ENCODE results near the gene FKBP5. TPM values are rescaled to one million over a fixed set of nuclear protein-coding genes. Genes with fewer than 3 reads are reported as not detected.
"Not testable (repeated sequence)": the region's sequence is repeated elsewhere in the genome, so short reads cannot be mapped to it uniquely, and the experiment has no call there.

Gene FKBP5
- total RNA-seq, 2 donors from 2014 or later = 133 to 138 TPM

DNA sequence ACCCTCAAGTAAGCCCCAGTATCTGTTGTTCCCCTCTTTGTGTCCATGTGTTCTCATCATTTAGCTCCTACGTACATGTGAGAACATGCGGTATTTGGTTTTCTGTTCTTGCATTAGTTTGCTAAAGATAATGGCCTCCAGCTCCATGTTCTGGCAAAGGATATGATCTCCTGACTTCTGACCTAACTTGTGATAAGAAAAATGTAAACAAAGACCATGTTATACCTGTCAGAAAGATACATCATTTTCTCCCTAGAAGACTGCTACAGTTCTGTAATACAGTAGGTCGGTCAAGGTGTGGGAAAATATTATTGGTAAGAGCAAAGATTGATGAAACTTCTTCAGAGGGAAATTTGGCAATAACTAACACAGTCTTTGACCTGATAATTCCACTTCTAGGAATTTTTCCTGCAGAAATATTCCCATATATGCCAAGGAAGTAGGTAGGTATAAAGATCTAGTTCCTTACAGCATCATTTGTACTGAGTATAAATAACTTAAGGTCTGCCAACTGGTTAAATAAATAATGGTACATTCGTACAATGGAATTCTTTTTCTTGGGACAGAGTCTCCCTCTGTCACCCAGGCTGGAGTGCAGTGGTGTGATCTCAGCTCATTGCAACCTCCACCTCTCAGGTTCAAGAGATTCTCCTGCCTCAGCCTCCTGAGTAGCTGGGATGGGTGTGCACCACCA, 19.1 kb upstream of the FKBP5 start:
- H3K4me1 ChIP-seq = peaks cover 23% of the 10 kb centered on the region
- intact Hi-C loops (cut with DNase I) = no loop called here

DNA sequence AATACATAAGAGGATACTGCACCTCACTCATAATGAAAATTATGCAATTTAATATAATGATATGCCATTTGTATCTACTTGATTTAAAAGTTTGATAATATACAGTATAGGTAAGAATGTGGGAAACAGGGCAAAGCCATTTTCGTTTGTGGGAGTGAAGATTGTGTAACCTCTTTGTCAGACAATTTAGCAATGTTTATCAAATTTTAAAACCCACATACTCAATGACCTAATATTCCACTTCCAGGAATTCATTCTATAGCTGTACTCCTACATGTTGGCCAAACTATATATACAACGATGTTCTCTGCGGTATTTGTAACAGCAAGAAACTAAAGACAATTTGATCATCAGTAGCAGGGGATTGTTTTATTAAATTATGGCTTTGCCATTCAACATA, 17.8 kb upstream of the FKBP5 start:
- no peak for ATAC-seq

More for the DNA sequence above, 19.1 kb upstream of the FKBP5 start:
- Histone ChIP-seq H3K9me3 (no peaks in the 10 kb centered on the region), H3K27me3 (no peaks in the 10 kb centered on the region), H3K27ac (peak overlapping the region in 3 of 4 donors; percentile 1 to 71 (median 48)), H3K4me3 (no peak overlapping the region), H3K36me3 (replicated peaks in 1 of 2; ENCODE audit: insufficient read depth in 1 of 2, low read depth in 2 of 2) (no peaks in the 10 kb centered on the region)
- 36 to 48% methylated on average over 4 of the region's 4 CpGs for WGBS, 2 donors
- DNase-seq = no peak
- no peak for TF ChIP-seq POLR2A (IDR thresholded peaks at IDR 0.05)
- TF ChIP-seq, protein P1, sequence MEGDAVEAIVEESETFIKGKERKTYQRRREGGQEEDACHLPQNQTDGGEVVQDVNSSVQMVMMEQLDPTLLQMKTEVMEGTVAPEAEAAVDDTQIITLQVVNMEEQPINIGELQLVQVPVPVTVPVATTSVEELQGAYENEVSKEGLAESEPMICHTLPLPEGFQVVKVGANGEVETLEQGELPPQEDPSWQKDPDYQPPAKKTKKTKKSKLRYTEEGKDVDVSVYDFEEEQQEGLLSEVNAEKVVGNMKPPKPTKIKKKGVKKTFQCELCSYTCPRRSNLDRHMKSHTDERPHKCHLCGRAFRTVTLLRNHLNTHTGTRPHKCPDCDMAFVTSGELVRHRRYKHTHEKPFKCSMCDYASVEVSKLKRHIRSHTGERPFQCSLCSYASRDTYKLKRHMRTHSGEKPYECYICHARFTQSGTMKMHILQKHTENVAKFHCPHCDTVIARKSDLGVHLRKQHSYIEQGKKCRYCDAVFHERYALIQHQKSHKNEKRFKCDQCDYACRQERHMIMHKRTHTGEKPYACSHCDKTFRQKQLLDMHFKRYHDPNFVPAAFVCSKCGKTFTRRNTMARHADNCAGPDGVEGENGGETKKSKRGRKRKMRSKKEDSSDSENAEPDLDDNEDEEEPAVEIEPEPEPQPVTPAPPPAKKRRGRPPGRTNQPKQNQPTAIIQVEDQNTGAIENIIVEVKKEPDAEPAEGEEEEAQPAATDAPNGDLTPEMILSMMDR (IDR thresholded peaks at IDR 0.05) = no peak
- ATAC-seq = peak; percentile 57

DNA sequence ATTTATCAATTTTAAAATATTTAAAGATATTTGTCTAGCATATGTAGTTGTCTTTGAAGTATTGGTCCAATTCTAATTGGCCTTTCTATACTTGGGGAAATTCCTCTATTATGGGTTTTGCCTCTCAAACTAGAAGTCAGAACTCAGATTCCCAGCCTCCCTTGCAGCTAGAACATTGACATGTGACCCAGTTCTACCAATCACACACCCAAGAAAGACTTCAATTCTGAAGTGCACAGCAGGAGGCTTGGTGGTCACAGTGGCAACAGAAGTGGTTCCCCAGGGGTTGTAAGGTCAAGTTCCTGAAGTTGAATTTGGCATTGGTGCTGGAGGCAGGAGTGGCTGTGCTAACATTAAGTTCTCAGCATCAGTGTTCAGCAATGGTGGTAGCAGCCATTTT, 14.8 kb upstream of the FKBP5 start:
- peaks cover 14% of the 10 kb centered on the region for H3K4me1 ChIP-seq
- H3K27me3 ChIP-seq = no peaks in the 10 kb centered on the region
- no peaks in the 10 kb centered on the region for H3K9me3 ChIP-seq
- TF ChIP-seq, protein P1 (IDR thresholded peaks at IDR 0.05) = no peak
- no peak for TF ChIP-seq POLR2A (IDR thresholded peaks at IDR 0.05)
- intact Hi-C loops (cut with DNase I) = no loop called here
- no peaks in the 10 kb centered on the region for H3K36me3 ChIP-seq (replicated peaks in 1 of 2; ENCODE audit: insufficient read depth in 1 of 2, low read depth in 2 of 2)
- ATAC-seq (no peak), DNase-seq (no peak)
- no peak overlapping the region for H3K27ac ChIP-seq
- H3K4me3 ChIP-seq = no peak overlapping the region

More for the DNA sequence above, 17.8 kb upstream of the FKBP5 start:
- Histone ChIP-seq H3K4me1 (peaks cover 23% of the 10 kb centered on the region), H3K27me3 (no peaks in the 10 kb centered on the region), H3K36me3 (replicated peaks in 1 of 2; ENCODE audit: insufficient read depth in 1 of 2, low read depth in 2 of 2) (no peaks in the 10 kb centered on the region), H3K27ac (no peak overlapping the region), H3K9me3 (no peaks in the 10 kb centered on the region), H3K4me3 (no peak overlapping the region)
- intact Hi-C loops (cut with DNase I) = no loop called here
- WGBS, 2 donors = 72 to 80% methylated on average over 3 of the region's 3 CpGs
- TF ChIP-seq, protein P1 (IDR thresholded peaks at IDR 0.05) = no peak
- no peak for TF ChIP-seq POLR2A (IDR thresholded peaks at IDR 0.05)
- no peak for DNase-seq

DNA sequence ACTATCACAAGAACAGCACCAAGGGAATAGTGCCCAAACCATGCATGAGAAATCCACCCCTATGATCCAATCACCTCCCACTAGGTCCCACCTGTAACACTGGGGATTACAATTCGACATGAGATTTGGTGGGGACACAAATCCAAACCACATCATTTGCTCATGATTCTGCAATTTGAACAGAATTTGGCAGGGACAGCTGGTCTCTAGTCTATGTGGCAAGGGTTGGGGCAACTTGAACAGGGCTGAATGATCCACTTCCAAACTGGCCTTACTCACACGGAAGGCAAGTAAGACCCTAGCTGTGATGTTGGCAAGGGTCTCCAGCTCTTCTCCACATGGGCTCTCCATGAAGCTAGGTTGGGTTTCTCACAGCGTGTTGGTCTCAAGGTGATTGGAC, 10.1 kb upstream of the FKBP5 start:
- Histone ChIP-seq H3K4me3 (no peak overlapping the region), H3K36me3 (replicated peaks in 1 of 2; ENCODE audit: insufficient read depth in 1 of 2, low read depth in 2 of 2) (no peaks in the 10 kb centered on the region), H3K9me3 (no peaks in the 10 kb centered on the region), H3K27me3 (no peaks in the 10 kb centered on the region), H3K4me1 (no peaks in the 10 kb centered on the region), H3K27ac (no peak overlapping the region)
- 77 to 96% methylated on average over 3 of the region's 3 CpGs for WGBS, 2 donors
- TF ChIP-seq POLR2A (IDR thresholded peaks at IDR 0.05) = no peak
- TF ChIP-seq, protein P1 (IDR thresholded peaks at IDR 0.05) = no peak
- intact Hi-C loops (cut with DNase I) = no loop called here
- ATAC-seq = no peak
- no peak for DNase-seq

DNA sequence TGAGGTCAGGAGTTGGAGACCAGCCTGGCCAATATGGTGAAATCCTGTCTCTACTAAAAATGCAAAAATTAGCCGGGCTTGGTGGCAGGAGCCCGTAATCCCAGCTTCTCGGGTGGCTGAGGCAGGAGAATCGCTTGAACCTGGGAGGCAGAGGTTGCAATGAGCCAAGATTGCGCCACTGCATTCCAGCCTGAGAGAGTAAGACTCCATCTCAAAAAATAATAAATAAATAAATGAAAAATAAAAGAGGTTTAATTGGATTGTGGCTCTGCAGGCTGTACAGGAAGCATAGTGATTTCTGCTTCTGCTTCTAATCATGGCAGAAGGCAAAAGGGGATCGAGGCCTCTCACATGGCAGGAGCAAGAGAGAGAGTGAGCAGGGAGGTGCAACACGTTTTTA, 9.7 kb upstream of the FKBP5 start:
- H3K9me3 ChIP-seq; H3K36me3 ChIP-seq (replicated peaks in 1 of 2; ENCODE audit: insufficient read depth in 1 of 2, low read depth in 2 of 2); DNase-seq; H3K4me3 ChIP-seq; H3K27ac ChIP-seq; H3K27me3 ChIP-seq; H3K4me1 ChIP-seq; ATAC-seq; intact Hi-C loops (cut with DNase I): not testable (repeated sequence)
- 82 to 89% methylated on average over 7 of the region's 7 CpGs for WGBS, 2 donors
